H9 (cell line): ENCODE results near the gene ATG2B. TPM values are rescaled to one million over a fixed set of nuclear protein-coding genes. Genes with fewer than 3 reads are reported as not detected.
A peak's percentile ranks its signal among the peaks of the same experiment; 100 is the strongest.

ENCODE experiments used
- DNase-seq: peaks from one replicate; pipeline ENCODE4 v3.0.0-alpha.2; 2017
- H2AFZ ChIP-seq: one replicate; pipeline ENCODE4 v1.6.1; 2013; ENCODE audit warnings: mild to moderate bottlenecking, low read length, control low read depth, moderate library complexity
- H2AK5ac ChIP-seq: 2 replicates; pipeline ENCODE4 v1.6.1; 2013; ENCODE audit warnings: low read length, control low read depth, mixed read lengths; ENCODE audit not compliant: insufficient read length
- H2BK120ac ChIP-seq: one replicate; pipeline ENCODE4 v1.6.1; 2013; ENCODE audit warnings: low read depth, mild to moderate bottlenecking, low read length, control low read depth, inconsistent platforms; ENCODE audit not compliant: poor library complexity, severe bottlenecking
- H2BK12ac ChIP-seq: 2 replicates; pipeline ENCODE4 v1.6.1; 2013; ENCODE audit warnings: low read length, control low read depth, mixed read lengths, low read depth; ENCODE audit not compliant: insufficient read length
- H2BK15ac ChIP-seq: 2 replicates; pipeline ENCODE4 v1.6.1; 2013; ENCODE audit warnings: low read depth, low read length, control low read depth
- H2BK20ac ChIP-seq: one replicate; pipeline ENCODE4 v1.6.1; 2013; ENCODE audit warnings: low read depth, mild to moderate bottlenecking, low read length, control low read depth, inconsistent platforms; ENCODE audit not compliant: poor library complexity, severe bottlenecking
- H2BK5ac ChIP-seq: 2 replicates; pipeline ENCODE4 v1.6.1; 2013; ENCODE audit warnings: low read length, control low read depth, mixed read lengths; ENCODE audit not compliant: insufficient read length
- H3K14ac ChIP-seq: 2 replicates; pipeline ENCODE4 v1.6.1; 2013; ENCODE audit warnings: low read length, control low read depth; ENCODE audit not compliant: insufficient read depth
- H3K18ac ChIP-seq: 2 replicates; pipeline ENCODE4 v1.6.1; 2013; ENCODE audit warnings: low read depth, mild to moderate bottlenecking, mixed read lengths, low read length, control low read depth; ENCODE audit not compliant: insufficient read length
- H3K23ac ChIP-seq: 2 replicates; pipeline ENCODE4 v1.6.1; 2013; ENCODE audit warnings: low read length, control low read depth, mixed read lengths, low read depth; ENCODE audit not compliant: insufficient read length
- H3K23me2 ChIP-seq: 2 replicates; pipeline ENCODE4 v1.6.1; 2013; ENCODE audit warnings: low read depth, mild to moderate bottlenecking, mixed read lengths, low read length, control low read depth; ENCODE audit not compliant: insufficient read length, poor library complexity, severe bottlenecking
- H3K27ac ChIP-seq: 2 replicates; pipeline ENCODE4 v1.5.1; 2013; ENCODE audit warnings: low read length, control low read depth, mixed read lengths, low read depth; ENCODE audit not compliant: insufficient read length
- H3K27me3 ChIP-seq: 2 replicates; pipeline ENCODE4 v1.6.1; 2013; ENCODE audit warnings: low read length, control low read depth, inconsistent platforms; ENCODE audit not compliant: insufficient read depth
- H3K4ac ChIP-seq: 2 replicates; pipeline ENCODE4 v1.6.1; 2013; ENCODE audit warnings: low read depth, mild to moderate bottlenecking, control low read depth, inconsistent platforms, low read length, moderate library complexity
- H3K4me1 ChIP-seq: 2 replicates; pipeline ENCODE4 v1.6.1; 2013; ENCODE audit warnings: low read length, control low read depth, inconsistent platforms; ENCODE audit not compliant: insufficient read depth
- H3K4me2 ChIP-seq: 2 replicates; pipeline ENCODE4 v1.6.1; 2013; ENCODE audit warnings: low read length, control low read depth, mixed read lengths; ENCODE audit not compliant: insufficient read length, insufficient read depth
- H3K56ac ChIP-seq: 2 replicates; pipeline ENCODE4 v1.6.1; 2013; ENCODE audit warnings: low read depth, mild to moderate bottlenecking, mixed read lengths, low read length, control low read depth; ENCODE audit not compliant: insufficient read length
- H3K79me1 ChIP-seq: 2 replicates; pipeline ENCODE4 v1.6.1; 2013; ENCODE audit warnings: low read depth, mild to moderate bottlenecking, moderate library complexity, low read length, control low read depth, inconsistent platforms; ENCODE audit not compliant: insufficient read depth, poor library complexity, severe bottlenecking
- H3K79me2 ChIP-seq: 2 replicates; pipeline ENCODE4 v1.6.1; 2013; ENCODE audit warnings: low read length, control low read depth, inconsistent platforms; ENCODE audit not compliant: insufficient read depth
- H3K9ac ChIP-seq: 2 replicates; pipeline ENCODE4 v1.6.1; 2013; ENCODE audit warnings: low read length, control low read depth, mixed read lengths; ENCODE audit not compliant: insufficient read length; ENCODE audit errors: extremely low read depth
- H3K9me3 ChIP-seq: one replicate; pipeline ENCODE4 v1.6.1; 2013; ENCODE audit warnings: low read depth, low read length, inconsistent platforms; ENCODE audit not compliant: control insufficient read depth
- H3T11ph ChIP-seq: one replicate; pipeline ENCODE4 v1.6.1; 2013; ENCODE audit warnings: mild to moderate bottlenecking, low read length, control low read depth, inconsistent platforms
- H4K20me1 ChIP-seq: one replicate; pipeline ENCODE4 v1.6.1; 2013; ENCODE audit not compliant: control insufficient read depth, insufficient read length, insufficient read depth
- H4K5ac ChIP-seq: 2 replicates; pipeline ENCODE4 v1.6.1; 2013; ENCODE audit warnings: low read depth, mild to moderate bottlenecking, mixed read lengths, low read length, control low read depth; ENCODE audit not compliant: insufficient read length
- H4K8ac ChIP-seq: replicated peaks from 2 replicates; pipeline ENCODE4 v1.6.1; 2013; ENCODE audit warnings: low read length, control low read depth, mixed read lengths, low read depth; ENCODE audit not compliant: insufficient read length
- H4K91ac ChIP-seq: 2 replicates; pipeline ENCODE4 v1.6.1; 2013; ENCODE audit warnings: low read depth, mild to moderate bottlenecking, moderate library complexity, mixed read lengths, low read length, control low read depth; ENCODE audit not compliant: insufficient read length
- H3K27ac Mint-ChIP-seq, 3 experiments: 2 replicates in 2 of 3; 3 replicates in 1 of 3; pipeline ENCODE4 v1.8.0; 2020 to 2021; ENCODE audit warnings: mixed read lengths in 3 of 3, mild to moderate bottlenecking in 1 of 3, moderate library complexity in 1 of 3
- H3K27me3 Mint-ChIP-seq: 2 replicates; pipeline ENCODE4 v1.8.0; 2021; ENCODE audit warnings: low read depth, mild to moderate bottlenecking, moderate library complexity, mixed read lengths
- H3K36me3 Mint-ChIP-seq, 3 experiments: 2 replicates in 2 of 3; 3 replicates in 1 of 3; pipeline ENCODE4 v1.8.0; 2020 to 2021; ENCODE audit warnings: low read depth in 3 of 3, mixed read lengths in 3 of 3; ENCODE audit not compliant: insufficient read depth in 1 of 3
- H3K4me1 Mint-ChIP-seq, 2 experiments: 2 replicates each; pipeline ENCODE4 v1.8.0; 2020; ENCODE audit warnings: mixed read lengths in 2 of 2
- H3K4me3 Mint-ChIP-seq, 2 experiments: 2 replicates in 1 of 2; 3 replicates in 1 of 2; pipeline ENCODE4 v1.8.0; 2020 to 2021; ENCODE audit warnings: mild to moderate bottlenecking in 2 of 2, mixed read lengths in 2 of 2, moderate library complexity in 1 of 2
- H3K9me3 Mint-ChIP-seq, 2 experiments: 2 replicates in 1 of 2; 3 replicates in 1 of 2; pipeline ENCODE4 v1.8.0; 2020; ENCODE audit warnings: mild to moderate bottlenecking in 2 of 2, mixed read lengths in 2 of 2, moderate library complexity in 1 of 2
- CTCF ChIP-seq: fragments of 200-600 bp; sonication (generic); conservative IDR thresholded peaks from 3 replicates; pipeline ENCODE4 v1.8.0; 2021; ENCODE audit warnings: antibody characterized with exemption, mild to moderate bottlenecking
- WGBS: extraction: QIAGEN DNeasy Blood & Tissue Kit; methylation state at CpG from one replicate; pipeline ENCODE4 v1.1.7; 2013; ENCODE audit warnings: missing lambda C conversion rate, low lambda C conversion rate, mixed read lengths; ENCODE audit not compliant: insufficient read length; ENCODE audit errors: extremely low coverage; 5-methylcytosine and 5-hydroxymethylcytosine counted together
- total RNA-seq: library from RNA; stranded (reverse); gene quantifications from 2 replicates; pipeline ENCODE4 v1.2.1, GENCODE V29; 2021

Gene ATG2B
- total RNA-seq, 1 experiment from 2014 or later: 12.6 TPM

GRCh38 chr14:96275177-96276112, 87.7 kb downstream of the ATG2B start:
- no peak overlapping the region for H3T11ph ChIP-seq
- H3K14ac ChIP-seq: no peak overlapping the region
- no peak overlapping the region for H4K5ac ChIP-seq
- no peak overlapping the region for H3K4ac ChIP-seq
- no peak overlapping the region for H2BK5ac ChIP-seq
- H3K79me2 ChIP-seq: no peaks in the 10 kb centered on the region
- no peak overlapping the region for H3K56ac ChIP-seq
- H3K36me3 Mint-ChIP-seq: peaks cover 9 to 21% (median 9%) of the 10 kb centered on the region in 3 experiments; a peak in 5 of 7 replicates
- H3K27me3 ChIP-seq: no peaks in the 10 kb centered on the region
- no peak overlapping the region for H2BK12ac ChIP-seq
- peaks cover 11 to 19% of the 10 kb centered on the region in 2 experiments for H3K4me1 Mint-ChIP-seq
- no peaks in the 10 kb centered on the region for H3K79me1 ChIP-seq
- no peaks in the 10 kb centered on the region for H3K23me2 ChIP-seq
- no peak overlapping the region for H3K4me3 Mint-ChIP-seq
- H2AK5ac ChIP-seq: no peak overlapping the region
- H3K18ac ChIP-seq: no peak overlapping the region
- H3K9ac ChIP-seq: no peak overlapping the region
- peak overlapping the region; percentile 23 for H3K4me2 ChIP-seq
- no peak overlapping the region for H2BK20ac ChIP-seq
- WGBS: no CpG with 5 or more reads among the region's 17 CpGs
- no peak overlapping the region for H3K27ac ChIP-seq
- no peak overlapping the region for H4K91ac ChIP-seq
- TF ChIP-seq CTCF: peak; percentile 98
- H3K9me3 ChIP-seq: no peaks in the 10 kb centered on the region
- no peak overlapping the region for H2AFZ ChIP-seq
- no peak overlapping the region for H2BK120ac ChIP-seq
- DNase-seq: peak; percentile 66
- H3K27ac Mint-ChIP-seq: no peak overlapping the region
- H3K4me1 ChIP-seq: no peaks in the 10 kb centered on the region
- no peak overlapping the region for H3K23ac ChIP-seq
- peaks cover 28 to 32% of the 10 kb centered on the region in 2 experiments for H3K9me3 Mint-ChIP-seq
- no peaks in the 10 kb centered on the region for H4K20me1 ChIP-seq
- peaks cover 3% of the 10 kb centered on the region for H3K27me3 Mint-ChIP-seq
- H4K8ac ChIP-seq: no peak overlapping the region
- no peak overlapping the region for H2BK15ac ChIP-seq
